Measurements from ENCODE around the gene BNC2. TPM values are rescaled to one million over a fixed set of nuclear protein-coding genes. Genes with fewer than 3 reads are reported as not detected.

The BNC2 gene
- total RNA-seq, 1 experiment from 2014 or later = 16.1 TPM

GRCh38 chr9:16575986-16576245, 294.6 kb downstream of the BNC2 start:
- Histone ChIP-seq H3K36me3 (no peaks in the 10 kb centered on the region), H3K27ac (no peak overlapping the region), H3K4me1 (no peaks in the 10 kb centered on the region), H3K4me3 (no peak overlapping the region), H3K27me3 (no peaks in the 10 kb centered on the region), H3K9me3 (replicated peaks) (no peaks in the 10 kb centered on the region)
- no peak for DNase-seq

DNA sequence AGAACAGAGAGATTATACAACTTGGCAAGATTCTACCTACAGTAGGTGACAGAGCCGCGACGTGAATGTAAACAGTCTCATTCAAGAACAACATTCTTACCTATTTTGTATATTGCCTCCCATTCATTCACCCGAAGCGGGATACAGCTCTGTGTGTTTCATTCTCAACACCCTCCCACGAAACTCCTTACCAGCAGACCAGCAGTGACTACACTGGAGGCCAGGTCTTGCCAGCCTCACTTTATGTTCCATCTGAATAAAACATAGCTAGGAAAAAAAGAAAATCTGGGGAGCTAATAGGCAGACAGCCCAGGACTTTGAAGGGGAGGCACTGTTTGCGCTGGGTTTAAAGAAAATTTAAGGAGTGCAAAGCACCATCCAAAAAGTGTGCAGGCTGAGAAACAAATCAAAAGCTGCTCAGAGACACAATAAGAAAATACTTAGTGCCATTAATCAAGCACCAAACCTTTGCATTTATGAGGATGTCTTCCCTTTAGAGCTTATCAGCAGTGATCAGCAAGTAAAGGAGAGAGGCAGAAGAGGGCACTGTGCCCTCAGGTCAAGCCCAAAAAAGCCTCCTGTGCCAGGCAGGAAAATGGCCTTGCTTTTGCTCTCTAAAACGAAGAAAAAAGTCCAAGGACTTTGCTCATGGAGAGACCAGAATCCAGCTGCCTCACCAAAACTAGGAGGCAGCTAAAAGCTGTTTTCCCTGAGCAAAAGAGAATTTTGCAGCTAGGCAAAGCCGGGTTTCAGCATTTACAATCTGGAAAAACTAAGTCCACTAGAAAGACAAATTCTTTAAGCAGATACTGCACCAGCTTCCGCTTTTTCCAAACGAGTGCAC, 295.1 kb downstream of the BNC2 start:
- Histone ChIP-seq H3K36me3 (no peaks in the 10 kb centered on the region), H3K4me1 (no peaks in the 10 kb centered on the region), H3K9me3 (replicated peaks) (no peaks in the 10 kb centered on the region), H3K27ac (no peak overlapping the region), H3K27me3 (no peaks in the 10 kb centered on the region), H3K4me3 (no peak overlapping the region)
- no peak for DNase-seq

GRCh38 chr9:16572005-16572734, 298.3 kb downstream of the BNC2 start:
- no peaks in the 10 kb centered on the region for H3K36me3 ChIP-seq
- no peak overlapping the region for H3K4me3 ChIP-seq
- H3K27me3 ChIP-seq = no peaks in the 10 kb centered on the region
- no peaks in the 10 kb centered on the region for H3K4me1 ChIP-seq
- no peak overlapping the region for H3K27ac ChIP-seq
- DNase-seq = no peak
- H3K9me3 ChIP-seq (replicated peaks) = no peaks in the 10 kb centered on the region

DNA sequence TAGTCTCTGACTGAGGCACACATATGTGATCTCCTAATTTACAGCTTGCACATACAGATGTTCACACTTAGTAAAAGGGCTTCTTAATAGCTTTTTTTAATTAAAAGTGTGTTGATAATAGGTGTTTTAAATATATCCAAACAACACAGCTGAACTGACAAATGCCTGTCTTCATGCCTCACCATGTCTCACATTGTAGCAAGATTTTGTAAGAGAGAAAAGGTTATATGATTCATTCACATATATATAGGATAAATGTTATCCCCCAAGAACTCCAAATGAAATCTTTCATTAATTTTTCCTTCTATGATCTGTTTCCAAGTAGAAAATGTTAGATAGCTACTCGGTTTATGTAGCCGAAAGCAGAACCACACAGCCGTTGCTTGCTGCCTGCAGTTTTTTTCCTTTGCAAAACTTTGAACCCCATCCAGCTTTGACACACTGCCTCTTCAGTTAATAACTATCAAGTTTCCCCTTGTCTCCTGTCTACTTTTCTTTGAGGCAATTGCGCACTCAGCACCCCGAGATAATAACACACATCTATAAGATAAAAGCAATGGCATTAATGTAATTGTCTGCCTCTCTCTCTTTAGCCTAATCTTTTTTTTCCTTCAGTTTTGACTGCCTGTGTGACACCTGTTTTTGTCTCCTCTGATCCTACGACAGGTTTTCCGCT, 299.2 kb downstream of the BNC2 start:
- Histone ChIP-seq H3K4me1 (no peaks in the 10 kb centered on the region), H3K9me3 (replicated peaks) (no peaks in the 10 kb centered on the region), H3K36me3 (no peaks in the 10 kb centered on the region), H3K27ac (no peak overlapping the region), H3K27me3 (no peaks in the 10 kb centered on the region), H3K4me3 (no peak overlapping the region)
- no peak for DNase-seq

DNA sequence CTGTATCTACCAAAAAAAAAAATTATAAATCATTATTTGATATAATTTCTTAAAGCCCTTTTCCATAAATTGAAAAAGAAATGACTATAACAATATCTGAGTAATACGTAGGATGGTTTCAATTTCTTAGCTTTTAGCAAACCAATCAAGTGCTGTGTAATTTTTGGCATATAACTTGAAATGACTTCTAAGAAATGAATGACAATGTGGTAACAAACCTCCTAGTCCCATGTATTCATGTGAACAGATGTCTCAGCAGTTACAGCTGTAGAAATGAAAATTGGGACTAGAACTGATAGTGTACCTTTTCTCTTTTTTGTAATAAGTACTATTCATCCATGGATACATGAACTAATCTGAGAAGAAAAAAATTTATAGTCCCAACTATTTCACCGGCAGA, 307.0 kb downstream of the BNC2 start:
- H3K27me3 ChIP-seq = no peaks in the 10 kb centered on the region
- no peak for DNase-seq
- H3K4me3 ChIP-seq = no peak overlapping the region
- H3K9me3 ChIP-seq (replicated peaks) = no peaks in the 10 kb centered on the region
- H3K27ac ChIP-seq = no peak overlapping the region
- no peaks in the 10 kb centered on the region for H3K36me3 ChIP-seq
- no peaks in the 10 kb centered on the region for H3K4me1 ChIP-seq

DNA sequence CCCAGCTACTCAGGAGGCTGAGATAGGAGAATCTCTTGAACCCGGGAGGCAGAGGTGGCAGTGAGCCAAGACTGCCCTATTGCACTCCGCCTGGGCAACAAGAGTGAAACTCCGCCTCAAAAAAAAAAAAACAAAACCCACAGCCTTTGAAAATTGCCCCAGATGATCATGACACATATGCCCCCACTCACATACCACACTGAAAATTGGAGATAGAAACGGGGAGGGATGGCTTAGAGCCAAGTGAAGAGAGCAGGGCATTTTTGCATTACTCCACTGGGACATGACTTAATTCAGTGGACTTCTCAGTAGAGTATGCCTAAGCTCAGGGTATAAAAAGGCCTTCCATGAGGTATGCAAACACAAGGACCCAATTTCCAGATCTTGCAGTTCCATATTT, 309.3 kb downstream of the BNC2 start:
- Histone ChIP-seq H3K4me1 (no peaks in the 10 kb centered on the region), H3K27ac (no peak overlapping the region), H3K9me3 (replicated peaks) (no peaks in the 10 kb centered on the region), H3K4me3 (no peak overlapping the region), H3K36me3 (no peaks in the 10 kb centered on the region), H3K27me3 (no peaks in the 10 kb centered on the region)
- no peak for DNase-seq

GRCh38 chr9:16559418-16560188, 310.9 kb downstream of the BNC2 start:
- no peaks in the 10 kb centered on the region for H3K9me3 ChIP-seq (replicated peaks)
- no peaks in the 10 kb centered on the region for H3K36me3 ChIP-seq
- no peak for DNase-seq
- no peaks in the 10 kb centered on the region for H3K27me3 ChIP-seq
- H3K4me1 ChIP-seq = no peaks in the 10 kb centered on the region
- H3K27ac ChIP-seq = no peak overlapping the region
- no peak overlapping the region for H3K4me3 ChIP-seq

DNA sequence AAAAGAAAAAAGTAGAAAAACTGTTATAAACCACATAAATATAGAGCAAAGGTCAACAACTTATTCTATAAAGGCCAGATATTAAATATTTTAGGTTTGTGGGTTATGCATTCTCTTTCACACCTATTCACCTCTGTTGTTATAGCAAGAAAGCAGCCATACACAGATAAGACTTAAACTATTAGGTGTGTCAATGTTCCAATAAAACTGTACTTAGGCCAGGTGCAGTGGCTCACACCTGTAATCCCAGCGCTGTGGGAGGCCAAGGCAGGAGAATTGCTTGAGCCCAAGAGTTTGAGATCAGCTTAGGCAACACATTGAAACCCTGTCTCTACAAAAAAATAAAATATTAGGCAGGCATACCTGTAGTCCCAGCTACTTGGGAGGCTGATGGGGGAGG, 314.7 kb downstream of the BNC2 start:
- Histone ChIP-seq H3K27ac (no peak overlapping the region), H3K27me3 (no peaks in the 10 kb centered on the region), H3K9me3 (replicated peaks) (no peaks in the 10 kb centered on the region), H3K4me1 (no peaks in the 10 kb centered on the region), H3K4me3 (no peak overlapping the region), H3K36me3 (peaks cover 9% of the 10 kb centered on the region)
- no peak for DNase-seq

DNA sequence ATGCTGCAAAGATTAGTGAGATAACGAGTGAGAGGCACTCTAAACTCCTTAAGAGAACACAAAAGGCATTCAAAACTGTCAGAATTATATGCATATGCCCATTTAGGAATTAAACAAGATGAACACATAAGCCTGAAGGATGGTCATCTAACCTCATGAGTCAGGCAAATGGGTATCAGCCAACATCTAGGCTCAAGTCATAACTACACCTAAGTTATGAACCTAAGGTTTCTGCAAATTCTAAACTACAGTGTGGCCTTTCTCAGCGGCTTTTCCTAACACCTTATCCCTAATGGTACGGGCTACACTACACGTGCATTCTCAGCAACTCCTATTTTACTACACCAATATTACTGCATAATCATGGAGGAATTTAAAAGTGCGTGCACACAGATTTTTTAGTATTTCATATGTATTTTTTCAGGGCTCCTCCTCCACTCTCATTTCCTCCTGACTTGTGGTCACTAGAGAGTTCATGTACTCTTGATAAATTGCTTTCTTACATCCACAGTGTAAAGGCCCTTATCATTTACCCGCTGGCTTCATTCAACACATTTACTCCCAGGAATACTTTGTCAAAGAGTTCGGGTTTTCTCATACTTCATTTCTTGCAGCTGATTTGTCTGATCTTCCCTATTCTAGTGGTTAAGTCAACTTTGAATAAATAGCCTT, 316.5 kb downstream of the BNC2 start:
- Histone ChIP-seq H3K27ac (no peak overlapping the region), H3K4me1 (no peaks in the 10 kb centered on the region), H3K9me3 (replicated peaks) (no peaks in the 10 kb centered on the region), H3K27me3 (no peaks in the 10 kb centered on the region), H3K36me3 (peaks cover 9% of the 10 kb centered on the region), H3K4me3 (no peak overlapping the region)
- no peak for DNase-seq

DNA sequence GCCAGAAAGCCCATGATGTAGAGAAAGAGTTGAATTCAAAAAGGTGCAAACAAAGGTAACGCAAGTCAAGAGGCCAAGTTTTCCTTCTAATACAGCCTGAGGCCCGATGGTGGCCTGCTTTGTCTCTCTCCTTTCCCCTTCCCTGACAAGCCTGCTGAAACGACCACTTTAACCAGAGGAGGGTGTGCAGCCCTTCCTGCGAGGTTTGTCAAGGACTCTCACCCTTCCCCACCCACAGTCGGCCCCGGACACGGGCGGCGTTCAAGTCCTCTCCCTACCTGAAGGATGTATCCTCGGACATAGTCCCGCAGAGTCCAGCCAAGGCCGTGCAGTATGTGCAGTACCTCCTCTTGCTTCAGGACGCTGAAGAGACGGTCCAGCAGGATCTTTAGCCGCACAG, 318.2 kb downstream of the BNC2 start:
- Histone ChIP-seq H3K36me3 (peaks cover 9% of the 10 kb centered on the region), H3K9me3 (replicated peaks) (no peaks in the 10 kb centered on the region), H3K4me1 (no peaks in the 10 kb centered on the region), H3K27me3 (no peaks in the 10 kb centered on the region), H3K4me3 (no peak overlapping the region), H3K27ac (no peak overlapping the region)
- DNase-seq = no peak

DNA sequence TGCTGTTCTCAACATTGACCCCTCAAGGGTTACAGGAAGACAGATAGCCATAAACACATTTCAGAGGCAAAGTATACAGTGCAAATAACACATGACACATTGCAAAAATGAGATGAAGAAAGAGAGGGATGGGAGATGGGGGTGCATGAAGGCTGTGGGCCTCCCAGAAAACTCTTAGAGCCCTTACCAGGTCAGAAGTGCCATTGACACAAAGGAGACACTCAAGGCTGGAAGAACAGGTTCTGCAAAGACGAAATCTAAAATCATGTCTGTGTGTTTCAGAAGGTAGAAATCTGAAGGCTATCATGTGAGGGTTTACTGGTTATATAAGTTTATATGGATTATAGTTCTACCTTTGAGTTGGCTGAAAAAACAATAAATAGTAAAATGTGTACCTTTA, 318.8 kb downstream of the BNC2 start:
- Histone ChIP-seq H3K9me3 (replicated peaks) (no peaks in the 10 kb centered on the region), H3K27ac (no peak overlapping the region), H3K4me3 (no peak overlapping the region), H3K36me3 (peaks cover 9% of the 10 kb centered on the region), H3K27me3 (no peaks in the 10 kb centered on the region), H3K4me1 (no peaks in the 10 kb centered on the region)
- DNase-seq = no peak

GRCh38 chr9:16545639-16546038, 324.8 kb downstream of the BNC2 start:
- Histone ChIP-seq H3K36me3 (no peaks in the 10 kb centered on the region; the same call in 1 of the 2 replicates), H3K9me3 (replicated peaks) (no peaks in the 10 kb centered on the region), H3K4me3 (no peak overlapping the region), H3K27me3 (no peaks in the 10 kb centered on the region), H3K4me1 (no peaks in the 10 kb centered on the region), H3K27ac (no peak overlapping the region)
- DNase-seq = no peak

DNA sequence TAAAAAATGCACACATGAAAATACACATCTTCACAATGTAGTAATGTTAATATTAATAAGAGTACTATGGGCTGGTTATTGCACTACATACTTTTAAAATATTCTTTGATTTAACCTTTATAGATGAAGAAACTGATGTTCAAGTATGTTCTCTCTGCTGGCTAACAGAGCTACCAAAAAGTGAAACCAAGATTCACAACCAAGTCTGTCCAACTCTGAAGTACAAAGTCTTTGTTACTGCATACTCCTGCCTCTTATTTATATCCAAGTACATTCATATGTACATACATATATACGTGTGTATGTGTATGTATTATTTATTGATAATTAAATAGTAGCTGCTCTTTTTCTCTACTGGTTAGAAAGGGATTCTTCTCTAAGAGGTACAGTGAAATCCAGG, 325.6 kb downstream of the BNC2 start:
- H3K4me3 ChIP-seq = no peak overlapping the region
- DNase-seq = no peak
- H3K4me1 ChIP-seq = no peaks in the 10 kb centered on the region
- H3K27me3 ChIP-seq = no peaks in the 10 kb centered on the region
- no peak overlapping the region for H3K27ac ChIP-seq
- H3K9me3 ChIP-seq (replicated peaks) = no peaks in the 10 kb centered on the region
- H3K36me3 ChIP-seq = no peaks in the 10 kb centered on the region

DNA sequence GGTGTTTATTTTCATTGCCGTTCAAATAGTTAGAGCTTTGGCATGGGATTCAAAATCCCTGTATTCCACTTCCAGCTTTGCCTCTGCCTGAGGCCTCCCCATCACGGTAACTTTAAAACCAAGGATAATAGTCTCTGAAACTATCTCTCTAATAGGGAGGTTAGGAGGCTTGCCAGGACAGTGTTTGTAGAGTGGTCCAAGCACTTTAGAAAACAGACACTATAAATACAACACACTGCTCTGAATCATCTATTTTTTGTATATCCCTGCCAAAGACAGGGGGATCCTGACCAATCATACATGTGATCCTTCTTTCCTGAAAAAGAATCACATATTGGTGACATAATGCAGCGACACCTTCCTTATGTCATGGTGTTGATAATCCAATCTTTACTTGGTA, 326.8 kb downstream of the BNC2 start:
- no peak for DNase-seq
- H3K27ac ChIP-seq = no peak overlapping the region
- no peaks in the 10 kb centered on the region for H3K9me3 ChIP-seq (replicated peaks)
- H3K36me3 ChIP-seq = no peaks in the 10 kb centered on the region
- no peaks in the 10 kb centered on the region for H3K4me1 ChIP-seq
- no peaks in the 10 kb centered on the region for H3K27me3 ChIP-seq
- no peak overlapping the region for H3K4me3 ChIP-seq
